ENCODE data around the gene TRAPPC10.
"Not testable (repeated sequence)": the region's sequence is repeated elsewhere in the genome, so short reads cannot be mapped to it uniquely, and the experiment has no call there.

GRCh38 chr21:44138039-44138438, 125.9 kb downstream of the TRAPPC10 start:
- TF ChIP-seq CTCF, POLR2A (IDR thresholded peaks at IDR 0.05): not testable (repeated sequence)

Data from uterus (tissue), 2 donors.